Stimulated activated CD8-positive, alpha-beta memory T cell treated with anti-CD3 and anti-CD28 coated beads, Interleukin-15, amount 100 ng/mL, for 1 hour (primary cell): Measurements from ENCODE around the gene MAP3K14.
"Not testable (repeated sequence)": the region's sequence is repeated elsewhere in the genome, so short reads cannot be mapped to it uniquely, and the experiment has no call there.

Source experiments
- DNase-seq: peaks from one replicate; pipeline ENCODE4 v3.0.0-alpha.2; 2020; ENCODE audit warnings: low read depth

The MAP3K14 gene

GRCh38 chr17:45258981-45259380 lies 57.8 kb downstream of the MAP3K14 start:
- no peak for DNase-seq

- no peak for DNase-seq
Measured at GRCh38 chr17:45257115-45257514, 59.7 kb downstream of the MAP3K14 start.

- DNase-seq: no peak
Measured at GRCh38 chr17:45256114-45256966, 60.5 kb downstream of the MAP3K14 start.

- no peak for DNase-seq
Measured at GRCh38 chr17:45255358-45255757, 61.5 kb downstream of the MAP3K14 start.

GRCh38 chr17:45253879-45254278 lies 62.9 kb downstream of the MAP3K14 start:
- DNase-seq: no peak

- DNase-seq: not testable (repeated sequence)
Measured at GRCh38 chr17:45253237-45253636, 63.6 kb downstream of the MAP3K14 start.

GRCh38 chr17:45251931-45252330 lies 64.9 kb downstream of the MAP3K14 start:
- DNase-seq: no peak

GRCh38 chr17:45248132-45248957 lies 68.5 kb downstream of the MAP3K14 start:
- DNase-seq: peak; percentile 62

- DNase-seq: peak; percentile 92
Measured at GRCh38 chr17:45247429-45248131, 69.2 kb downstream of the MAP3K14 start.

- no peak for DNase-seq
Measured at GRCh38 chr17:45246861-45247428, 69.9 kb downstream of the MAP3K14 start.

GRCh38 chr17:45246338-45246737 lies 70.5 kb downstream of the MAP3K14 start:
- no peak for DNase-seq

GRCh38 chr17:45244725-45245656 lies 71.8 kb downstream of the MAP3K14 start:
- DNase-seq: no peak

- DNase-seq: no peak
Measured at GRCh38 chr17:45243750-45244149, 73.1 kb downstream of the MAP3K14 start.

GRCh38 chr17:45242029-45242414 lies 74.8 kb downstream of the MAP3K14 start:
- DNase-seq: no peak

- no peak for DNase-seq
Measured at GRCh38 chr17:45241328-45242028, 75.3 kb downstream of the MAP3K14 start.

GRCh38 chr17:45240905-45241327 lies 75.9 kb downstream of the MAP3K14 start:
- DNase-seq: no peak

GRCh38 chr17:45238155-45238774 lies 78.6 kb downstream of the MAP3K14 start:
- DNase-seq: no peak

- DNase-seq: no peak
Measured at GRCh38 chr17:45237686-45238085, 79.1 kb downstream of the MAP3K14 start.

- no peak for DNase-seq
Measured at GRCh38 chr17:45236282-45236606, 80.6 kb downstream of the MAP3K14 start.
